SK-N-SH treated with all-trans-retinoic acid at 6 μM for 48 hours (cell line): ENCODE data around the gene RABEPK.

Source experiments
- CSRNP3 ChIP-seq: fragments of 250-450 bp; sonication (Bioruptor Pico); IDR thresholded peaks from 2 replicates; pipeline ENCODE4 v1.5.1; 2021; ENCODE audit warnings: mild to moderate bottlenecking, moderate library complexity
- TF ChIP-seq, protein P1 (sequence below): fragments of 250-450 bp; sonication (Bioruptor Pico); IDR thresholded peaks from 2 replicates; pipeline ENCODE4 v1.8.0; 2020; ENCODE audit warnings: mild to moderate bottlenecking, moderate library complexity, borderline replicate concordance

DNA sequence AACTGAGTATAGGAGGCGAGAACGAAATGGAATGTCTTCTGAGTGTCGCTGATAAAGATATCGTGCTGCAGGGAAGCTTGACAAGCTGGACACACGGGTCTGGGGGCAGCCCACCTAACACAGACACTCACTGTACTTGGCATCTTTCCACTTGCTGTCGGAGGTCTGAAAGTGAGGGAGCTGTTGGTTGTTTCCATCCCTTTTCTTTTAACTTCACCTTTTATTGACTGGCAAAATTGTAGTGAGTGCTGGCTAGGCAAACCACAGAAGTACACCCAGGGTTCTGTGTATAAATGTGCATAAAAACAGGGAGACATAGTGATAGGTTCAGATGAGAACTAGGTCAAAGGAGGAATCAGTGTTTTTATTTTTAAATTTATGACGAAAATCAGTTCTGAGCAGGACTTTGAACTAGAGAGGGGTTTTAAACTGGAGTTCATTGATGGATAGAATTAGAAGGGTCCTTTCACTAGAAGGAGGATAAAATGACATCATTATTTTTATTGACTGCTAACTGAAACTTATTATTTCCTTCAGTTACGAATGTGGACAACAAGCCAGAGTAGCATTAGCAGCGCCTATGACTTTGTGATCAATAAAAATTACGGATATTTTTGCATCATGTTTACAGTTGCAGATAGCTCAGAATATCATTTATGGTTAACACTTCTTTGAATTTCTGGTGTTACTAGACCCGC lies 62.1 kb downstream of the RABEPK start:
- TF ChIP-seq, protein P1, sequence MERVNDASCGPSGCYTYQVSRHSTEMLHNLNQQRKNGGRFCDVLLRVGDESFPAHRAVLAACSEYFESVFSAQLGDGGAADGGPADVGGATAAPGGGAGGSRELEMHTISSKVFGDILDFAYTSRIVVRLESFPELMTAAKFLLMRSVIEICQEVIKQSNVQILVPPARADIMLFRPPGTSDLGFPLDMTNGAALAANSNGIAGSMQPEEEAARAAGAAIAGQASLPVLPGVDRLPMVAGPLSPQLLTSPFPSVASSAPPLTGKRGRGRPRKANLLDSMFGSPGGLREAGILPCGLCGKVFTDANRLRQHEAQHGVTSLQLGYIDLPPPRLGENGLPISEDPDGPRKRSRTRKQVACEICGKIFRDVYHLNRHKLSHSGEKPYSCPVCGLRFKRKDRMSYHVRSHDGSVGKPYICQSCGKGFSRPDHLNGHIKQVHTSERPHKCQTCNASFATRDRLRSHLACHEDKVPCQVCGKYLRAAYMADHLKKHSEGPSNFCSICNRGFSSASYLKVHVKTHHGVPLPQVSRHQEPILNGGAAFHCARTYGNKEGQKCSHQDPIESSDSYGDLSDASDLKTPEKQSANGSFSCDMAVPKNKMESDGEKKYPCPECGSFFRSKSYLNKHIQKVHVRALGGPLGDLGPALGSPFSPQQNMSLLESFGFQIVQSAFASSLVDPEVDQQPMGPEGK (CRISPR knock-in tag), result no peak
- no peak for TF ChIP-seq CSRNP3 (CRISPR knock-in tag)
